SIG-M5 (cell line): ENCODE measurements around the gene BCAP31.
"Not testable (repeated sequence)": the region's sequence is repeated elsewhere in the genome, so short reads cannot be mapped to it uniquely, and the experiment has no call there.

ENCODE experiments used
- DNase-seq: peaks from one replicate; lab custom pipeline; 2025; lab: John Stamatoyannopoulos, UW

BCAP31 gene

GRCh38 chrX:153693216-153694086 lies 30.7 kb downstream of the BCAP31 start:
- no peak for DNase-seq

- DNase-seq, result no peak
Measured at GRCh38 chrX:153692611-153693156, 31.5 kb downstream of the BCAP31 start.

GRCh38 chrX:153692003-153692402 lies 32.2 kb downstream of the BCAP31 start:
- DNase-seq, result no peak

- DNase-seq, result not testable (repeated sequence)
Measured at GRCh38 chrX:153691032-153691827, 33.0 kb downstream of the BCAP31 start.

GRCh38 chrX:153690466-153690865 lies 33.7 kb downstream of the BCAP31 start:
- no peak for DNase-seq

- DNase-seq, result no peak
Measured at GRCh38 chrX:153689654-153690465, 34.3 kb downstream of the BCAP31 start.

GRCh38 chrX:153688911-153689590 lies 35.1 kb downstream of the BCAP31 start:
- no peak for DNase-seq

GRCh38 chrX:153688506-153688905 lies 35.7 kb downstream of the BCAP31 start:
- DNase-seq, result no peak

GRCh38 chrX:153688071-153688470 lies 36.1 kb downstream of the BCAP31 start:
- DNase-seq, result no peak

- no peak for DNase-seq
Measured at GRCh38 chrX:153687121-153688039, 36.8 kb downstream of the BCAP31 start, which contains the start of gene SLC6A8. TSS of gene SLC6A8 (plus strand) at chrX:153687926. CDS start at chrX:153688575, 649 bp downstream.

GRCh38 chrX:153686711-153687110 lies 37.5 kb downstream of the BCAP31 start:
- no peak for DNase-seq

GRCh38 chrX:153685751-153686696 lies 38.2 kb downstream of the BCAP31 start:
- no peak for DNase-seq

- DNase-seq, result no peak
Measured at GRCh38 chrX:153685156-153685536, 39.0 kb downstream of the BCAP31 start.

GRCh38 chrX:153684467-153685155 lies 39.6 kb downstream of the BCAP31 start:
- DNase-seq, result no peak

- DNase-seq, result not testable (repeated sequence)
Measured at GRCh38 chrX:153683486-153683885, 40.7 kb downstream of the BCAP31 start.

GRCh38 chrX:153681175-153681574 lies 43.0 kb downstream of the BCAP31 start:
- DNase-seq, result no peak

GRCh38 chrX:153674219-153674851 lies 49.9 kb downstream of the BCAP31 start:
- no peak for DNase-seq
